IPS-NIHi11 (cell line): Measurements from ENCODE around the gene MLYCD.

ENCODE experiments used
- DNase-seq: peaks from one replicate; pipeline ENCODE4 v3.0.0; 2012; ENCODE audit warnings: mixed read lengths, low spot score

MLYCD gene

GRCh38 chr16:83970430-83970815 lies 71.5 kb downstream of the MLYCD start:
- no peak for DNase-seq

DNA sequence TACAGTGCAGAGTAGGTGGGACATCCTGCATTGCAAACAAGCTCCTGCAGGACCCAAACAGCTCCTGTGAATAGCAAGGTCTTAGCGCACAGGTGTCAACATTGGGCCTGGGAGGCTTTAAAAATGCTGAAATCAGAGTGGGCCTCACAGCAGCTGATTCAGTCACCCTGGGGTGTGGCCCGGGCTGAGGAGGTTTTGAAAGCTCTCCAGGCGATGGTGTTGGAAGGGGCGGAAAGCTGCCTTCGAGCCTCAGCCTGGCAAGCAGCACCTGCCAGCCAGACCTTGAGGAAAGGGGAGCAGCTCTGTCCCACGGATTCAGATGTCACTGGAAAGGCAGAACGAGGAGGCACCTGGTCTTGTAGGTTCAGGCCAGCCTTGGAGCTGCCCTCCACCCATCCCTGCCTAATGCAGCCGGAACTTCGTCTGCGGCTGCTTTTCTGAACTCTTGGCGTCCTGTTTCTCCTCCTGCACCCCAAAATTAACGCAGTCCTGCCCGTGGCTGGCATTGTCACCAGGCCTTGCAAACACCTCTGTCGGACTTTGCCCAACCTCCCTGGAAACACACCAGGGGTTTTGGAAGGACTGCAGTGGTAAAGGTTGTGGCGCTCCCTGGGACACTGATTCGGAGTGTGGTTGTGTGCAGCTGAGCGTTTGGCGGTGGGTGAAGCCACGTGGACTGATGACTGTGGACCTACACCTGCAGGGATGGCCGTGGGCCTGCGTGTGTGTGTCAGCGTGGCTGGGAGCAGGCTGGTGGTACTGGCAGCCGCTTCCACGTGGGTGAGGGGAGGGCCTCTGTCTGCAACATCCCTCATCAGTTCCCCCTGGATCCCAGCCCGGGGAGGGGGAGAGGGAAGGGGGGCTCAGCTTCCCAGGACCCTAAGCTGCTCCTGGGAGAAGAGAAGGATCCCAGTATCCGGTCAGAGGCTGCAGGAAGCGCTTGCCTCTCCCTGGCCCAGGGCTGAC lies 72.5 kb downstream of the MLYCD start:
- DNase-seq = no peak

DNA sequence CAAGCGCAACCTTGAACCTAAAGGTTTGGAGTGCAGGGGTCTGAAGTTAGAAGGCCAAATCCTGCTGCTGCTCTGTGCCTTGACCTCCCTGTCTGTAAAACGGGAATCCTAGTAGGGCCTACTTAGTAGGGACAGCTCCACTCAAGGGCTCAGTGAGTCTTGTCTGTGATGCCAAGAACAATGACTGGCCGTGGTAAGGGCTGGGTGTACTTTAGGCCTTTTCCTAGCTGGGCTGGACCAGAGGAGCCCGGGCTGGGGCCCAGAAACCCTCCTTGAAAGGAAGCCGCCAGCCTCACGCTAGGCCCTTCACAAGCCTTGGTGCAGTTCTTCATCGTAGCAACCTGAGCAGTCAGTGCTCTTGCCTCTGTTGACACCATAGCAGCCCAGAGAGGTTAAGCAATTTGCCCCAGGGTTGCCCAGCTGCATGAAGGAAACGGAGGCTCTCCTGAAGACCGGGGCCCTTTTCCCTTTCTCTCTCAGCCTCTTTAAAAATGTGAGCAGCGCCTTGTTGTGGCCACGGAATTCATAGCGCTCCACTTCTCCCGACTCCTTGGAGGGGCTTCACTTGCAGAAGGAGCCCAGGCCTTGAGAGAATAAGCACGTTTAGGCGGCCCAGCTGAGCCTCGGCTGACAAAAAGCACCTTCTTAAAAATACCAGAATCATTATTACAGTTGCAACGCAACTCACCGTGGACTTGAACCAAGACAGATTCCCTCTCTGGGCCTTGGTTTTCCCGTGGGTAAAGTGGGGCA lies 73.5 kb downstream of the MLYCD start:
- no peak for DNase-seq

GRCh38 chr16:83973077-83973476 lies 74.2 kb downstream of the MLYCD start:
- no peak for DNase-seq

- no peak for DNase-seq
Measured at GRCh38 chr16:83973581-83974385, 74.9 kb downstream of the MLYCD start.

DNA sequence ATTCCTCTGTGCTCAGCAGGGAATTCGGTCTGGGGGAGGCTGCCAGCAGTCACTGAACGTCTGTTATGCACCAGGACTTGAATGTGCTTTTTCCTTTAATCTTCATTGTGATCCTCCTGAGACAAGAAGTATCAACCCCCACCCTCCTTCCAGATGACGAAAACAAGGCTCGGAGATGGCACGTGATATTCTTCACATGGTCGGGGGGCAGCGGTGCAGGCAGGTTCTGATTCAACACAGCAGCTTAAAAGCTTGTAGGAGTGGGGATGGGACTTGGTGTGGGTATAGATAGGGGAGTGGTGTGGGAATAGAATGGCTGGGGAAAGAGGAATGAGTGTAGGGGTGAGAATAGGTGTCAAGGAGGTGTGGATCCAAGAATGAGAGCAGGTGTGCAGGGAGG lies 75.6 kb downstream of the MLYCD start:
- DNase-seq = no peak

DNA sequence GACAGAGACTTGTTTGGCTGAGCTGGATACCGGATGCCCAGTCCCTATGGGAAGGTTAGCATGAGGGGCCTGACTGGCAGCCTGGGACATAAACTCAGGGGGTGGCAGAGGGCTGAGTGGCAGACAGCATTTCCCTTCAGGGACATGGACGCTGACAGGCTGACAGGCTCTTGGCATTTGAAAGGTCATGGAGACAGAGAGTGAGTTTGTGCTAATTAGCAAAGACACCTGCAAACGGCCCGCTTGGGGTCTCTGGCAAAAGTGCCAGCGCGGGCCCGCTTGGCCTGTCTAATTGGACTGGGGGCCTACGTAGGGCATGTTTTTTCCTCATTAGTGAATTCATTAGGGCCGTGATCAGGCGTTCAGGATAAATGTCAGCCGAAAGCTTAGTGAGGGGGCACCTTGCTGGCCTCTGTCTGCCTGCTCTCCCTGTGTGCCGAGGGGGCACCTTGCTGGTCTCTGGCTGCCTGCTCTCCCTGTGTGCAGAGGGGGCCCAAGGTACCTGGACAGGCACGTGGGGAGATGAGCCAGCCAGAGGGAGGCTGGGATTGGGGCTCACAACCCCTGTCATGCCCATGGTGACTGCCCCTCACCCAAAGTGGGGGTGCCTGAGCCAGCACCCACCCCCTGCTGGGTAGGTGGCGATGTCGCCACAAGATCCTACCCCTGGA lies 76.8 kb downstream of the MLYCD start:
- no peak for DNase-seq
